Liver (tissue), 9 donors: ENCODE measurements around the gene EXOC6. TPM values are rescaled to one million over a fixed set of nuclear protein-coding genes. Genes with fewer than 3 reads are reported as not detected.

Experiments used
- DNase-seq: peaks from one replicate; pipeline ENCODE4 v3.0.0-alpha.2; 2017; ENCODE audit warnings: low spot score
- H3K27ac ChIP-seq, 2 donors: one replicate each; pipeline ENCODE4 v1.7.0; 2013; ENCODE audit warnings: inconsistent platforms in 2 of 2, low read length in 2 of 2, control low read depth in 1 of 2, low read depth in 1 of 2, mild to moderate bottlenecking in 1 of 2
- H3K27me3 ChIP-seq, 4 donors: one replicate each; pipeline versions ENCODE4 v1.6.1 to v1.7.0; 2013; ENCODE audit warnings: low read length in 3 of 4, inconsistent platforms in 1 of 4, mild to moderate bottlenecking in 1 of 4, moderate library complexity in 1 of 4; ENCODE audit not compliant: control insufficient read depth in 4 of 4, insufficient read depth in 4 of 4
- H3K36me3 ChIP-seq, 4 donors: one replicate each; pipeline versions ENCODE4 v1.6.1 to v1.7.0; 2013; ENCODE audit warnings: low read length in 3 of 4, mild to moderate bottlenecking in 3 of 4, low read depth in 1 of 4, moderate library complexity in 1 of 4; ENCODE audit not compliant: control insufficient read depth in 4 of 4, insufficient read depth in 3 of 4
- H3K4me1 ChIP-seq, 4 donors: one replicate each; pipeline versions ENCODE4 v1.6.1 to v1.7.0; 2013; ENCODE audit warnings: low read length in 3 of 4, mild to moderate bottlenecking in 3 of 4, moderate library complexity in 1 of 4; ENCODE audit not compliant: control insufficient read depth in 4 of 4, insufficient read depth in 4 of 4
- H3K4me3 ChIP-seq, 3 donors: one replicate each; pipeline versions ENCODE4 v1.6.1 to v1.7.0; 2013; ENCODE audit warnings: low read length in 3 of 3, control low read depth in 1 of 3, low read depth in 1 of 3, mild to moderate bottlenecking in 1 of 3
- H3K9ac ChIP-seq, 2 donors: one replicate each; pipeline ENCODE4 v1.7.0; 2013; ENCODE audit warnings: low read length in 2 of 2, mild to moderate bottlenecking in 2 of 2, moderate library complexity in 2 of 2, control low read depth in 1 of 2, low read depth in 1 of 2
- H3K9me3 ChIP-seq, 4 donors: one replicate each; pipeline versions ENCODE4 v1.6.1 to v1.7.0; 2013; ENCODE audit warnings: low read length in 3 of 4; ENCODE audit not compliant: control insufficient read depth in 4 of 4
- EGR1 ChIP-seq, 2 donors: IDR thresholded peaks; 2 replicates each; pipeline ENCODE4 v1.6.1; 2016 to 2018; ENCODE audit warnings: antibody characterized with exemption in 2 of 2, low read depth in 2 of 2
- FOXA1 ChIP-seq: IDR thresholded peaks from 2 replicates; pipeline ENCODE4 v1.6.1; 2016; ENCODE audit warnings: antibody characterized with exemption
- FOXA2 ChIP-seq: IDR thresholded peaks from 2 replicates; pipeline ENCODE4 v1.6.1; 2016; ENCODE audit warnings: antibody characterized with exemption
- GABPA ChIP-seq, 2 donors: IDR thresholded peaks in 1 of 2; conservative IDR thresholded peaks in 1 of 2; 2 replicates each; pipeline ENCODE4 v1.6.1; 2016; ENCODE audit warnings: antibody characterized with exemption in 2 of 2, mild to moderate bottlenecking in 1 of 2, moderate library complexity in 1 of 2
- HNF4A ChIP-seq, 2 donors: conservative IDR thresholded peaks; 2 replicates each; pipeline ENCODE4 v1.6.1; 2016; ENCODE audit warnings: antibody characterized with exemption in 2 of 2, mild to moderate bottlenecking in 2 of 2
- HNF4G ChIP-seq: IDR thresholded peaks from 2 replicates; pipeline ENCODE4 v1.6.1; 2016; ENCODE audit warnings: antibody characterized with exemption
- JUND ChIP-seq, 2 donors: IDR thresholded peaks; 2 replicates each; pipeline ENCODE4 v1.6.1; 2016; ENCODE audit warnings: antibody characterized with exemption in 2 of 2
- NR2F2 ChIP-seq: IDR thresholded peaks from 2 replicates; pipeline ENCODE4 v1.6.1; 2016; ENCODE audit warnings: antibody characterized with exemption
- RAD21 ChIP-seq, 2 donors: IDR thresholded peaks; 2 replicates each; pipeline ENCODE4 v1.6.1; 2016; ENCODE audit warnings: antibody characterized with exemption in 2 of 2, mild to moderate bottlenecking in 2 of 2
- RXRA ChIP-seq, 2 donors: IDR thresholded peaks; 2 replicates each; pipeline ENCODE4 v1.6.1; 2017 to 2018; ENCODE audit warnings: antibody characterized with exemption in 2 of 2, mild to moderate bottlenecking in 1 of 2
- SP1 ChIP-seq: IDR thresholded peaks from 2 replicates; pipeline ENCODE4 v1.6.1; 2018; ENCODE audit warnings: antibody characterized with exemption, mild to moderate bottlenecking
- TAF1 ChIP-seq: conservative IDR thresholded peaks from 2 replicates; pipeline ENCODE4 v1.6.1; 2016; ENCODE audit warnings: antibody characterized with exemption, mild to moderate bottlenecking
- YY1 ChIP-seq: IDR thresholded peaks from 2 replicates; pipeline ENCODE4 v1.6.1; 2016; ENCODE audit warnings: antibody characterized with exemption, mild to moderate bottlenecking
- WGBS: extraction: QIAGEN DNeasy Blood & Tissue Kit; methylation state at CpG from one replicate; pipeline ENCODE4 v1.1.7; 2013; 5-methylcytosine and 5-hydroxymethylcytosine counted together
- polyA plus RNA-seq, 2 donors: library from polyadenylated mRNA; stranded (reverse) in 1 of 2; unstranded in 1 of 2; fragments of 200-250 nt in 1 of 2; fragments of >200 nt in 1 of 2; fragmentation: Nextera tagmentation in 1 of 2; extraction: Ambion mirVana in 1 of 2; gene quantifications; one replicate each; pipeline versions ENCODE4 v1.2.1 to v1.2.3, GENCODE V29; 2013 to 2015
- total RNA-seq, 2 donors: library from RNA; depleted of rRNA; stranded (reverse); fragments of >200 nt; gene quantifications; one replicate each; pipeline ENCODE4 v1.2.3, GENCODE V29; 2014
- TF ChIP-seq, protein P1 (sequence below): IDR thresholded peaks from 2 replicates; pipeline ENCODE4 v1.6.1; 2016; ENCODE audit warnings: antibody characterized with exemption
- TF ChIP-seq, protein P2 (sequence below): IDR thresholded peaks from 2 replicates; pipeline ENCODE4 v1.6.1; 2016; ENCODE audit warnings: antibody characterized with exemption
- TF ChIP-seq, protein P3 (sequence below): fragments of 150-350 bp; IDR thresholded peaks from 2 replicates; pipeline ENCODE4 v1.5.1; 2017; ENCODE audit warnings: improper control_type of control experiment, low read depth, low read length; ENCODE audit not compliant: missing input control
- TF ChIP-seq, protein P4 (sequence below): IDR thresholded peaks from 2 replicates; pipeline ENCODE4 v1.6.1; 2016; ENCODE audit warnings: antibody characterized with exemption, mild to moderate bottlenecking
- TF ChIP-seq, protein P5 (sequence below): IDR thresholded peaks from 2 replicates; pipeline ENCODE4 v1.6.1; 2016; ENCODE audit warnings: antibody characterized with exemption
- donor health status: healthy.
- donor health status: healthy.
- donor health status: healthy.
- donor health status: healthy.
- donor health status: healthy.

The EXOC6 gene
- total and polyA plus RNA-seq, 4 donors = 6.5 to 35.4 (median 8.4) TPM

DNA sequence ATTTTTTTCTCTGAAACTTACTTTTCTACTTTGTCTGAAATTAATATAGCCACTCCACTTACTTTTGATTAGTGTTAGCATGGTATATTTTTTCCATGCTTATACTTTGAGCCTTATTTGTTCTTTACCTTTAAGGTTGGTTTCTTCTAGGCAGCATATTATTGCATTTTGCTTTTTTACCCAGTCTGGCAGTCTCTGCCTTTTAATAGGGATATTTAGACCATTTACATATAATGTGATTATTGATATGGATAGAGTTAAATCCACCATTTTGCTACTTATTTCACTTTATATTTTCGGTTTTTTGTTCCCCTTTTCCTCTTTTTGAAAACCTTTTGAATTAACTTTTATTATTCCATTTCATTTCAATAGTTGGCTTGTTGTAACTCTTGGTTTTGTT is 255.6 kb downstream of the EXOC6 start:
- Histone ChIP-seq H3K36me3 (no peaks in the 10 kb centered on the region), H3K4me3 (no peak overlapping the region), H3K4me1 (peaks cover 0 to 11% (median 4%) of the 10 kb centered on the region in 4 donors), H3K9me3 (no peaks in the 10 kb centered on the region), H3K27ac (no peak overlapping the region), H3K9ac (no peak overlapping the region), H3K27me3 (no peaks in the 10 kb centered on the region)
- 82% methylated on average over 1 of the region's 1 CpG for WGBS
- TF ChIP-seq, protein P1, sequence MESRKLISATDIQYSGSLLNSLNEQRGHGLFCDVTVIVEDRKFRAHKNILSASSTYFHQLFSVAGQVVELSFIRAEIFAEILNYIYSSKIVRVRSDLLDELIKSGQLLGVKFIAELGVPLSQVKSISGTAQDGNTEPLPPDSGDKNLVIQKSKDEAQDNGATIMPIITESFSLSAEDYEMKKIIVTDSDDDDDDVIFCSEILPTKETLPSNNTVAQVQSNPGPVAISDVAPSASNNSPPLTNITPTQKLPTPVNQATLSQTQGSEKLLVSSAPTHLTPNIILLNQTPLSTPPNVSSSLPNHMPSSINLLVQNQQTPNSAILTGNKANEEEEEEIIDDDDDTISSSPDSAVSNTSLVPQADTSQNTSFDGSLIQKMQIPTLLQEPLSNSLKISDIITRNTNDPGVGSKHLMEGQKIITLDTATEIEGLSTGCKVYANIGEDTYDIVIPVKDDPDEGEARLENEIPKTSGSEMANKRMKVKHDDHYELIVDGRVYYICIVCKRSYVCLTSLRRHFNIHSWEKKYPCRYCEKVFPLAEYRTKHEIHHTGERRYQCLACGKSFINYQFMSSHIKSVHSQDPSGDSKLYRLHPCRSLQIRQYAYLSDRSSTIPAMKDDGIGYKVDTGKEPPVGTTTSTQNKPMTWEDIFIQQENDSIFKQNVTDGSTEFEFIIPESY = no peak
- TF ChIP-seq HNF4A (conservative IDR thresholded peaks at IDR 0.05) (no peak), GABPA (IDR thresholded peaks at IDR 0.05 in 1 of 2, conservative IDR thresholded peaks at IDR 0.05 in 1 of 2) (no peak), JUND (IDR thresholded peaks at IDR 0.05) (no peak), TAF1 (no peak), EGR1 (IDR thresholded peaks at IDR 0.05; ENCODE audit: low read depth in 2 of 2) (no peak), RAD21 (IDR thresholded peaks at IDR 0.05) (no peak), SP1 (no peak), RXRA (IDR thresholded peaks at IDR 0.05) (no peak), NR2F2 (no peak), FOXA2 (no peak), HNF4G (no peak), YY1 (no peak)
- TF ChIP-seq, protein P2, sequence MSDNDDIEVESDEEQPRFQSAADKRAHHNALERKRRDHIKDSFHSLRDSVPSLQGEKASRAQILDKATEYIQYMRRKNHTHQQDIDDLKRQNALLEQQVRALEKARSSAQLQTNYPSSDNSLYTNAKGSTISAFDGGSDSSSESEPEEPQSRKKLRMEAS = no peak
- TF ChIP-seq, protein P3, sequence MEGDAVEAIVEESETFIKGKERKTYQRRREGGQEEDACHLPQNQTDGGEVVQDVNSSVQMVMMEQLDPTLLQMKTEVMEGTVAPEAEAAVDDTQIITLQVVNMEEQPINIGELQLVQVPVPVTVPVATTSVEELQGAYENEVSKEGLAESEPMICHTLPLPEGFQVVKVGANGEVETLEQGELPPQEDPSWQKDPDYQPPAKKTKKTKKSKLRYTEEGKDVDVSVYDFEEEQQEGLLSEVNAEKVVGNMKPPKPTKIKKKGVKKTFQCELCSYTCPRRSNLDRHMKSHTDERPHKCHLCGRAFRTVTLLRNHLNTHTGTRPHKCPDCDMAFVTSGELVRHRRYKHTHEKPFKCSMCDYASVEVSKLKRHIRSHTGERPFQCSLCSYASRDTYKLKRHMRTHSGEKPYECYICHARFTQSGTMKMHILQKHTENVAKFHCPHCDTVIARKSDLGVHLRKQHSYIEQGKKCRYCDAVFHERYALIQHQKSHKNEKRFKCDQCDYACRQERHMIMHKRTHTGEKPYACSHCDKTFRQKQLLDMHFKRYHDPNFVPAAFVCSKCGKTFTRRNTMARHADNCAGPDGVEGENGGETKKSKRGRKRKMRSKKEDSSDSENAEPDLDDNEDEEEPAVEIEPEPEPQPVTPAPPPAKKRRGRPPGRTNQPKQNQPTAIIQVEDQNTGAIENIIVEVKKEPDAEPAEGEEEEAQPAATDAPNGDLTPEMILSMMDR = no peak
- TF ChIP-seq, protein P4, sequence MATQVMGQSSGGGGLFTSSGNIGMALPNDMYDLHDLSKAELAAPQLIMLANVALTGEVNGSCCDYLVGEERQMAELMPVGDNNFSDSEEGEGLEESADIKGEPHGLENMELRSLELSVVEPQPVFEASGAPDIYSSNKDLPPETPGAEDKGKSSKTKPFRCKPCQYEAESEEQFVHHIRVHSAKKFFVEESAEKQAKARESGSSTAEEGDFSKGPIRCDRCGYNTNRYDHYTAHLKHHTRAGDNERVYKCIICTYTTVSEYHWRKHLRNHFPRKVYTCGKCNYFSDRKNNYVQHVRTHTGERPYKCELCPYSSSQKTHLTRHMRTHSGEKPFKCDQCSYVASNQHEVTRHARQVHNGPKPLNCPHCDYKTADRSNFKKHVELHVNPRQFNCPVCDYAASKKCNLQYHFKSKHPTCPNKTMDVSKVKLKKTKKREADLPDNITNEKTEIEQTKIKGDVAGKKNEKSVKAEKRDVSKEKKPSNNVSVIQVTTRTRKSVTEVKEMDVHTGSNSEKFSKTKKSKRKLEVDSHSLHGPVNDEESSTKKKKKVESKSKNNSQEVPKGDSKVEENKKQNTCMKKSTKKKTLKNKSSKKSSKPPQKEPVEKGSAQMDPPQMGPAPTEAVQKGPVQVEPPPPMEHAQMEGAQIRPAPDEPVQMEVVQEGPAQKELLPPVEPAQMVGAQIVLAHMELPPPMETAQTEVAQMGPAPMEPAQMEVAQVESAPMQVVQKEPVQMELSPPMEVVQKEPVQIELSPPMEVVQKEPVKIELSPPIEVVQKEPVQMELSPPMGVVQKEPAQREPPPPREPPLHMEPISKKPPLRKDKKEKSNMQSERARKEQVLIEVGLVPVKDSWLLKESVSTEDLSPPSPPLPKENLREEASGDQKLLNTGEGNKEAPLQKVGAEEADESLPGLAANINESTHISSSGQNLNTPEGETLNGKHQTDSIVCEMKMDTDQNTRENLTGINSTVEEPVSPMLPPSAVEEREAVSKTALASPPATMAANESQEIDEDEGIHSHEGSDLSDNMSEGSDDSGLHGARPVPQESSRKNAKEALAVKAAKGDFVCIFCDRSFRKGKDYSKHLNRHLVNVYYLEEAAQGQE = no peak
- TF ChIP-seq, protein P5, sequence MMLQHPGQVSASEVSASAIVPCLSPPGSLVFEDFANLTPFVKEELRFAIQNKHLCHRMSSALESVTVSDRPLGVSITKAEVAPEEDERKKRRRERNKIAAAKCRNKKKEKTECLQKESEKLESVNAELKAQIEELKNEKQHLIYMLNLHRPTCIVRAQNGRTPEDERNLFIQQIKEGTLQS = no peak
- DNase-seq = no peak

DNA sequence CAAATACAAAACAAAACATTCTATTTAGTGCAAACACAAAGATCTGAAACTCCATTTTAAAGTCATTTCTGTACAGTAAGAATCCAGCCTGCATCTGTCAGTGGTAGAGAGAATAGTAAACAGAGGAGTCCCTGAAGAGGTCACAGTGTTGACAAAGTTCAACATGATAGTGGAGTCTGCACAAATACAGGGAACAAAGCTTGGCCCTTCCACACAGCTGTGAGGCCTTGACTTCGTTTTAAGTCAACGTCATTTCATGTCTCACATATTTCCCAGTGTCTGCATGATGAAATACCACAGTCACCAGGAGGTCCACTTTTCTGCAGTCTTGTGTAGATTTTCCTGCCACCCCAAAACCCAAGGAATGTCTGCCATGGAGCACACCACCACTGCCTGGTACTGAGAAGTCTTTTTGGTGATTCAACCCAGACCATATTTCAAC is 258.3 kb downstream of the EXOC6 start:
- H3K4me3 ChIP-seq = no peak overlapping the region
- no peak for DNase-seq
- H3K27me3 ChIP-seq = no peaks in the 10 kb centered on the region
- TF ChIP-seq RAD21 (IDR thresholded peaks at IDR 0.05) = peak in 1 of 2 donors; percentile 42
- no peak for TF ChIP-seq JUND (IDR thresholded peaks at IDR 0.05)
- TF ChIP-seq HNF4A (conservative IDR thresholded peaks at IDR 0.05) = peak; percentile 23 to 48
- peak; percentile 76 for TF ChIP-seq FOXA1
- peak; percentile 29 for TF ChIP-seq YY1
- TF ChIP-seq RXRA (IDR thresholded peaks at IDR 0.05) = peak; percentile 76 to 84
- TF ChIP-seq FOXA2 = peak; percentile 86
- no peak for TF ChIP-seq EGR1 (IDR thresholded peaks at IDR 0.05; ENCODE audit: low read depth in 2 of 2)
- H3K27ac ChIP-seq = no peak overlapping the region
- no peak overlapping the region for H3K9ac ChIP-seq
- no peaks in the 10 kb centered on the region for H3K9me3 ChIP-seq
- H3K4me1 ChIP-seq = peaks cover 0 to 11% (median 4%) of the 10 kb centered on the region in 4 donors
- WGBS = 20% methylated on average over 2 of the region's 2 CpGs
- H3K36me3 ChIP-seq = no peaks in the 10 kb centered on the region
